ENCODE measurements around the gene BMI1. TPM values are rescaled to one million over a fixed set of nuclear protein-coding genes. Genes with fewer than 3 reads are reported as not detected.

Gene BMI1
- total and polyA plus RNA-seq, 2 experiments from 2014 or later = 25.5 to 59.8 TPM

DNA sequence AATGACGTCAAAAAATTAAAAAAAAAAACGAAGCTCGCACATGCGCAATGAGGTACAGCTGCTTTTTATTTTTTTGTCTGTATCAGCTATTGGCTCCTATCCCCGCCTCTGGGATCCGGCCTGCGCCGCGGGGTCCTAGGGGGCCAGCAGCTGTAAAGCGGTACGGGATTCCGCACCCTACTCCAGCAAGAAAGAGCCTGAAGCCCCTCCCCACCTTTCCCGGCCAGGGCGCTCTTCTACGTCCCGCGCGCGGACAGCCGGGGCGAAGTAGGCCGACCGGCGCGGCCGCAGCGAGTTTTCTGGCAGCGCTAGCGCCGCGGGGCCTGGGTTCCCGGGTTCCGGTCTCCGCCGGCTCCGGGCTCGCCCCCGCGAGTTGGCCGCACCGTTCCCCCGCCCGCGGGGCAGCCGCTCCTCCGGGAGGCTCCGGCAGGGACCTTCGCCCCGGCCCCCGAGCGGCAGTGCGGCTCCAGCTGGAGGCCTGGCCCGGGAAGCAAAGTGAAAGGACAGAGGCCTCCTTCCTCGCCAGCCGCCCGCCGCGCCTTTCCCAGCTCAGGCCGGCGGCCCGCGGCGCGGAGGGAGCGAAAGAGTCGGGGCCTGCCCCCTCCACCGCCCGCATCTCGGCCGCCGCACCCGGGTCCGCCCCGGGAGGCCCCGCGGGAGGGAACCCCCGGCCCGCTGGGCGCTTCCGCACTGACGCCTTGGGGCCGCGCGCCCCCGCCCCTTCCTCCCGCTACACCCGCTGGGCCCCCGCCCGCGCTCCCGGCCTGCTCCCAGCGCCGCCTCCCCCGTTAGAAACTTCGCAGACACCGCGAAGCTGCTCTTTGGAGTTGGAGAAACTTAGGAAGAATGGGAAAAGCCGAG, 19.7 kb downstream of the BMI1 start:
- Histone ChIP-seq H3K27ac (peak overlapping the region; percentile 91), H3K27me3 (peaks cover 86% of the 10 kb centered on the region), H3K9me2 (replicated peaks; ENCODE audit: insufficient read depth) (no peaks in the 10 kb centered on the region), H4K20me1 (ENCODE audit: insufficient read depth, poor library complexity, severe bottlenecking) (no peaks in the 10 kb centered on the region), H3K4me1 (ENCODE audit: insufficient read depth) (peaks cover 23% of the 10 kb centered on the region), H3K4me3 (peak overlapping the region; percentile 80), H3K36me3 (replicated peaks; ENCODE audit: insufficient read depth, low read depth) (no peaks in the 10 kb centered on the region), H3K79me2 (no peaks in the 10 kb centered on the region), H3K4me2 (peak overlapping the region; percentile 97), H2AFZ (peak overlapping the region; percentile 90), H3K9me3 (ENCODE audit: low read depth) (no peaks in the 10 kb centered on the region)
- no peak for TF ChIP-seq EZH2phosphoT487 (IDR thresholded peaks at IDR 0.05; ENCODE audit: low read depth, severe bottlenecking, unreplicated experiment)
- TF ChIP-seq, protein P1, sequence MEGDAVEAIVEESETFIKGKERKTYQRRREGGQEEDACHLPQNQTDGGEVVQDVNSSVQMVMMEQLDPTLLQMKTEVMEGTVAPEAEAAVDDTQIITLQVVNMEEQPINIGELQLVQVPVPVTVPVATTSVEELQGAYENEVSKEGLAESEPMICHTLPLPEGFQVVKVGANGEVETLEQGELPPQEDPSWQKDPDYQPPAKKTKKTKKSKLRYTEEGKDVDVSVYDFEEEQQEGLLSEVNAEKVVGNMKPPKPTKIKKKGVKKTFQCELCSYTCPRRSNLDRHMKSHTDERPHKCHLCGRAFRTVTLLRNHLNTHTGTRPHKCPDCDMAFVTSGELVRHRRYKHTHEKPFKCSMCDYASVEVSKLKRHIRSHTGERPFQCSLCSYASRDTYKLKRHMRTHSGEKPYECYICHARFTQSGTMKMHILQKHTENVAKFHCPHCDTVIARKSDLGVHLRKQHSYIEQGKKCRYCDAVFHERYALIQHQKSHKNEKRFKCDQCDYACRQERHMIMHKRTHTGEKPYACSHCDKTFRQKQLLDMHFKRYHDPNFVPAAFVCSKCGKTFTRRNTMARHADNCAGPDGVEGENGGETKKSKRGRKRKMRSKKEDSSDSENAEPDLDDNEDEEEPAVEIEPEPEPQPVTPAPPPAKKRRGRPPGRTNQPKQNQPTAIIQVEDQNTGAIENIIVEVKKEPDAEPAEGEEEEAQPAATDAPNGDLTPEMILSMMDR (IDR thresholded peaks at IDR 0.05; ENCODE audit: poor library complexity) = no peak
- TF ChIP-seq EZH2 (IDR thresholded peaks at IDR 0.05; ENCODE audit: borderline replicate concordance) = no peak
- peak; percentile 84 for DNase-seq (ENCODE audit: low spot score)
- 2% methylated on average over 53 of the region's 98 CpGs for WGBS (ENCODE audit: low lambda C conversion rate, missing lambda C conversion rate)

GRCh38 chr10:22341190-22341925, 20.5 kb downstream of the BMI1 start:
- Histone ChIP-seq H3K9me2 (replicated peaks; ENCODE audit: insufficient read depth) (no peaks in the 10 kb centered on the region), H3K9me3 (ENCODE audit: low read depth) (no peaks in the 10 kb centered on the region), H3K4me1 (ENCODE audit: insufficient read depth) (peaks cover 17% of the 10 kb centered on the region), H3K79me2 (no peaks in the 10 kb centered on the region), H3K27ac (peak overlapping the region; percentile 91), H3K27me3 (peaks cover 86% of the 10 kb centered on the region), H3K4me3 (peak overlapping the region; percentile 80), H3K36me3 (replicated peaks; ENCODE audit: insufficient read depth, low read depth) (no peaks in the 10 kb centered on the region), H4K20me1 (ENCODE audit: insufficient read depth, poor library complexity, severe bottlenecking) (no peaks in the 10 kb centered on the region), H3K4me2 (peak overlapping the region; percentile 97), H2AFZ (peak overlapping the region; percentile 90)
- peak; percentile 17 for DNase-seq (ENCODE audit: low spot score)
- TF ChIP-seq, protein P1 (IDR thresholded peaks at IDR 0.05; ENCODE audit: poor library complexity) = no peak
- TF ChIP-seq EZH2phosphoT487 (IDR thresholded peaks at IDR 0.05; ENCODE audit: low read depth, severe bottlenecking, unreplicated experiment) (no peak), EZH2 (IDR thresholded peaks at IDR 0.05; ENCODE audit: borderline replicate concordance) (peak; percentile 84)
- 2% methylated on average over 40 of the region's 40 CpGs for WGBS (ENCODE audit: low lambda C conversion rate, missing lambda C conversion rate)

DNA sequence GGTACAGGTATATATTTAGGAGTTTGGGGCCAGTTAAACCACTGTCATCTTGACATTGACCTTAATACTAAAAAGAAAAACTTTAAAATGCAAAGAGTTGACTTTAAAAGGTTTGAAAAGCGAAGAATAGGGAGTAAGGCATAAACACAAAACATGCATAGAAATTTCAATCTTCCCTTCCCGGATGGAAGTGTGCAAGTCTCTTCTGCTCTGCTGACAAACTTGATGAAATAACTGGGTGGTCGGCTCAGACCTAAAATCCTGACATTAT, 21.0 kb downstream of the BMI1 start:
- Histone ChIP-seq H3K27me3 (peaks cover 86% of the 10 kb centered on the region), H4K20me1 (ENCODE audit: insufficient read depth, poor library complexity, severe bottlenecking) (no peaks in the 10 kb centered on the region), H3K9me3 (ENCODE audit: low read depth) (no peaks in the 10 kb centered on the region), H3K4me3 (no peak overlapping the region), H3K36me3 (replicated peaks; ENCODE audit: insufficient read depth, low read depth) (no peaks in the 10 kb centered on the region), H3K27ac (no peak overlapping the region), H3K4me2 (peak overlapping the region; percentile 97), H3K4me1 (ENCODE audit: insufficient read depth) (peaks cover 12% of the 10 kb centered on the region), H3K79me2 (no peaks in the 10 kb centered on the region), H2AFZ (no peak overlapping the region), H3K9me2 (replicated peaks; ENCODE audit: insufficient read depth) (no peaks in the 10 kb centered on the region)
- WGBS (ENCODE audit: low lambda C conversion rate, missing lambda C conversion rate) = 31% methylated on average over 3 of the region's 3 CpGs
- DNase-seq (ENCODE audit: low spot score) = no peak
- TF ChIP-seq EZH2phosphoT487 (IDR thresholded peaks at IDR 0.05; ENCODE audit: low read depth, severe bottlenecking, unreplicated experiment) = no peak
- TF ChIP-seq, protein P1 (IDR thresholded peaks at IDR 0.05; ENCODE audit: poor library complexity) = no peak
- no peak for TF ChIP-seq EZH2 (IDR thresholded peaks at IDR 0.05; ENCODE audit: borderline replicate concordance)
